ENCODE measurements around the gene NACC1.

- no peak for TF ChIP-seq CTCF (IDR thresholded peaks at IDR 0.05)
- TF ChIP-seq POLR2A (IDR thresholded peaks at IDR 0.05): no peak
Measured at GRCh38 chr19:13176345-13176744, 58.3 kb downstream of the NACC1 start.

All from transverse colon (tissue), 3 donors.